ENCODE measurements around the gene NMS.

GRCh38 chr2:100425573-100426383 is 44.5 kb upstream of the NMS start:
- TF ChIP-seq CTCF (conservative IDR thresholded peaks at IDR 0.05; ENCODE audit: low read depth, low read length) (no peak), EZH2 (IDR thresholded peaks at IDR 0.05; ENCODE audit: borderline replicate concordance, low read depth, low read length, poor library complexity, severe bottlenecking) (no peak)
